SU-DHL-6 (cell line): ENCODE data around the gene NPTX2.

Experiments used
- H2AFZ ChIP-seq: fragments of 200-600 bp; sonication (generic); 2 replicates; pipeline ENCODE4 v1.6.1; 2014; ENCODE audit warnings: low read depth, mild to moderate bottlenecking, moderate library complexity, mixed read lengths, antibody characterized with exemption, low read length; ENCODE audit not compliant: severe bottlenecking
- H3F3A ChIP-seq: fragments of 200-600 bp; shearing (Covaris generic); 2 replicates; pipeline ENCODE4 v1.6.0; 2016; ENCODE audit warnings: antibody characterized with exemption, mild to moderate bottlenecking; ENCODE audit not compliant: insufficient read depth
- H3K27ac ChIP-seq: fragments of 200-600 bp; sonication (generic); 2 replicates; pipeline ENCODE4 v1.5.1; 2016; ENCODE audit warnings: low read depth, mild to moderate bottlenecking, low read length, moderate library complexity, mixed read lengths
- H3K27me3 ChIP-seq: fragments of 200-600 bp; sonication (generic), shearing (Covaris generic); 2 replicates; pipeline ENCODE4 v1.6.0; 2014; ENCODE audit warnings: mild to moderate bottlenecking, low read length
- H3K36me3 ChIP-seq: fragments of 200-600 bp; sonication (generic); 2 replicates; pipeline ENCODE4 v1.6.1; 2014; ENCODE audit warnings: mild to moderate bottlenecking, low read length, mixed read lengths
- H3K4me2 ChIP-seq: fragments of 300-600, 200-600 bp; shearing (Covaris generic), sonication (generic); 2 replicates; pipeline ENCODE4 v1.6.0; 2014; ENCODE audit warnings: low read length, low read depth, mild to moderate bottlenecking; ENCODE audit not compliant: poor library complexity, severe bottlenecking
- H3K4me3 ChIP-seq: fragments of 200-600 bp; sonication (generic); 2 replicates; pipeline ENCODE4 v1.5.1; 2014; ENCODE audit warnings: antibody characterized with exemption, low read length, mild to moderate bottlenecking, mixed read lengths; ENCODE audit not compliant: insufficient read depth, poor library complexity, severe bottlenecking
- H3K79me2 ChIP-seq: fragments of 200-600 bp; sonication (generic); 2 replicates; pipeline ENCODE4 v1.6.1; 2014; ENCODE audit warnings: mild to moderate bottlenecking, low read length, moderate library complexity; ENCODE audit not compliant: insufficient read depth
- H3K9ac ChIP-seq: fragments of 200-600 bp; sonication (generic); 2 replicates; pipeline ENCODE4 v1.7.0; 2014; ENCODE audit warnings: mild to moderate bottlenecking, low read length
- H3K9me2 ChIP-seq: fragments of 200-600 bp; sonication (generic); replicated peaks from 2 replicates; pipeline ENCODE4 v1.6.1; 2014; ENCODE audit warnings: low read length; ENCODE audit not compliant: insufficient read depth
- H3K9me3 ChIP-seq: fragments of 200-600 bp; sonication (generic); 2 replicates; pipeline ENCODE4 v1.6.1; 2014; ENCODE audit warnings: low read length, mixed read lengths; ENCODE audit not compliant: insufficient read depth
- H4K20me1 ChIP-seq: fragments of 200-600 bp; sonication (generic); 2 replicates; pipeline ENCODE4 v1.6.1; 2014; ENCODE audit warnings: low read depth, mild to moderate bottlenecking, antibody characterized with exemption, low read length, moderate library complexity, mixed read lengths
- EZH2phosphoT487 ChIP-seq: fragments of 200-600 bp; sonication (generic), shearing (Covaris generic); conservative IDR thresholded peaks from 2 replicates; pipeline ENCODE4 v1.6.1; 2018; ENCODE audit warnings: mild to moderate bottlenecking, antibody characterized with exemption, low read length, moderate library complexity, mixed read lengths
- TF ChIP-seq, protein P1 (sequence below): fragments of 200-600 bp; sonication (generic); IDR thresholded peaks from one replicate; pipeline ENCODE4 v1.5.1; 2017; ENCODE audit warnings: antibody characterized with exemption, mild to moderate bottlenecking, low read length, moderate library complexity; ENCODE audit not compliant: insufficient read depth, poor library complexity, severe bottlenecking

Gene NPTX2

DNA sequence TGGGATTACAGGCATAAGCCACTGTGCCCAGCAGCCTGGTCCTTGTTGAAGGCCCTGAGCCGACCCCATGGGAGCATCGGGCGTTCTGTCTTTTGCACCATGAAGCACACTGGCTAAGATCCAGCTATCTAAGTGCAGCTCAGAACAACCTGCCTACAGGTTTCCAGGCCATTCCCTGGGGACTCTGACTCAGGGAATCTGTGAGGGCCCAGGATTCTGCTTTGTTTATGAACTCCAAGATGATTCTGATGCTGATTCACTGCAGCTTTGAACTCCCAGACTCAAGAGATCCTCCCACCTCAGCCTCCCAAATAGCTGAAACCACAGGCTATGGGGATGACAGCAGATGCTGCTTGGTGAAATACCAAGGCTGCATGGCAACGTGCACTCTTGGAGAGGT, 30.2 kb downstream of the NPTX2 start:
- Histone ChIP-seq H3F3A (peaks cover 4% of the 10 kb centered on the region; the same call in 1 of the 2 replicates), H3K9ac (no peak overlapping the region), H3K79me2 (no peaks in the 10 kb centered on the region), H3K27me3 (no peaks in the 10 kb centered on the region), H3K4me2 (no peak overlapping the region), H3K36me3 (no peaks in the 10 kb centered on the region), H3K9me2 (no peaks in the 10 kb centered on the region), H3K9me3 (no peaks in the 10 kb centered on the region), H3K27ac (no peak overlapping the region), H2AFZ (no peak overlapping the region), H3K4me3 (no peak overlapping the region), H4K20me1 (no peaks in the 10 kb centered on the region)
- TF ChIP-seq EZH2phosphoT487 = no peak
- TF ChIP-seq, protein P1, sequence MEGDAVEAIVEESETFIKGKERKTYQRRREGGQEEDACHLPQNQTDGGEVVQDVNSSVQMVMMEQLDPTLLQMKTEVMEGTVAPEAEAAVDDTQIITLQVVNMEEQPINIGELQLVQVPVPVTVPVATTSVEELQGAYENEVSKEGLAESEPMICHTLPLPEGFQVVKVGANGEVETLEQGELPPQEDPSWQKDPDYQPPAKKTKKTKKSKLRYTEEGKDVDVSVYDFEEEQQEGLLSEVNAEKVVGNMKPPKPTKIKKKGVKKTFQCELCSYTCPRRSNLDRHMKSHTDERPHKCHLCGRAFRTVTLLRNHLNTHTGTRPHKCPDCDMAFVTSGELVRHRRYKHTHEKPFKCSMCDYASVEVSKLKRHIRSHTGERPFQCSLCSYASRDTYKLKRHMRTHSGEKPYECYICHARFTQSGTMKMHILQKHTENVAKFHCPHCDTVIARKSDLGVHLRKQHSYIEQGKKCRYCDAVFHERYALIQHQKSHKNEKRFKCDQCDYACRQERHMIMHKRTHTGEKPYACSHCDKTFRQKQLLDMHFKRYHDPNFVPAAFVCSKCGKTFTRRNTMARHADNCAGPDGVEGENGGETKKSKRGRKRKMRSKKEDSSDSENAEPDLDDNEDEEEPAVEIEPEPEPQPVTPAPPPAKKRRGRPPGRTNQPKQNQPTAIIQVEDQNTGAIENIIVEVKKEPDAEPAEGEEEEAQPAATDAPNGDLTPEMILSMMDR = no peak

DNA sequence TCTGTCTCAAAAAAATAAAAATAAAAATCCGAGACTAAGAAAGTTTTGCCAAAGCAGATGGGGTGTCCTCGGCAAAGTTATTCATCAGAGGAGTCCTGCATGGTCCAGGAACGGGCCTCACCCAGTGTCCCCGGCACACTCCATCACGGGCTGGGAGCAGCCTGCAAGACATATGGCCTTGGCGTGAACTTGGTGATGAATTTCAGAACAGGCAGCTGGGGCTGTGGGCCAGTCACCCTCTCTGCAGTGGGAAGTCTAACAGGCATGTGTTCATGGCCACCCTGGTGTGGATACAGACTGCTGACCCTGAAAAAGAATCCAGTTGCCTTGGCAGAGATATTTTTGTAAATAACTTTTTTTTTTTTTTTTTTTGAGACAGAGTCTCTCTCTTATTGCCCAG, 34.7 kb downstream of the NPTX2 start:
- H2AFZ ChIP-seq = no peak overlapping the region
- peaks cover 17% of the 10 kb centered on the region; the same call in 1 of the 2 replicates for H3K9me3 ChIP-seq
- H3K79me2 ChIP-seq = no peaks in the 10 kb centered on the region
- no peak overlapping the region for H3K4me3 ChIP-seq
- no peak overlapping the region for H3K27ac ChIP-seq
- no peaks in the 10 kb centered on the region for H3K9me2 ChIP-seq
- H3K9ac ChIP-seq = no peak overlapping the region
- H4K20me1 ChIP-seq = no peaks in the 10 kb centered on the region
- no peak overlapping the region for H3K4me2 ChIP-seq
- no peaks in the 10 kb centered on the region for H3K27me3 ChIP-seq
- TF ChIP-seq, protein P1 = no peak
- no peak for TF ChIP-seq EZH2phosphoT487
- no peaks in the 10 kb centered on the region for H3K36me3 ChIP-seq
- no peaks in the 10 kb centered on the region for H3F3A ChIP-seq

DNA sequence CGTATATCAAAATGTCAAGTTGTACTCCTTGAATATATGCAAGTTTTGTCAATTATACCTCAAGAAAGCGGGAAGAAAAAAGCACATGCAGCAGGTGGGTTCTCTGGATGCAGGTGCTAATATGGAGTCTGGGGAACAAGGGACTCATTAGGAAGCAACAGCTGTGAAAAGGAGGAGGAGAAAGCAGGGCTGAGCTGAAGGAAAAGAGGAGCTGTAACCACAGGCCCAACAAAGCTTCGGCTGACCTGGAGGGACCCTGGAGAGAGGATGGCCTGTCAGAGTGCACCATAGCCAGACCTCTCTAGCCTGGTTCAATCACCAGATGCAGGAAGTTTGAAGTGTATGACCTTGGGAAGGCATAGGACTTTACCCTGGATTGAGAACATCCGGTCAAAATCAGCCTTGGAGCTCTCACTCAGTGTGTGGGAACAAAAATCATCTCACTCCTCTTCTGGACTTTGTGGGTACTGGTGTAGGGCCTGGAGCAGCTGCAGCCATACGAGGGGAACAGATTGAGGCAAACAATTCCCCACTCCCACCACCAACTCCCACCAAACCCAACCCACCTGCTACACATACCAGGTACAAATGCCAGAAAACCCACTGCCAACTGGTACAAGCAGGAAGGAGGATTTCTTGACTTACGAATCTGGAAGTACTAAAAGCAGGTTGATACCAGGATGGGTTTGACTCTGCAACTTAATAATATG, 36.7 kb downstream of the NPTX2 start:
- Histone ChIP-seq H3F3A (no peaks in the 10 kb centered on the region), H3K79me2 (no peaks in the 10 kb centered on the region), H3K27me3 (no peaks in the 10 kb centered on the region), H4K20me1 (no peaks in the 10 kb centered on the region), H3K9me2 (no peaks in the 10 kb centered on the region), H3K36me3 (no peaks in the 10 kb centered on the region), H3K9me3 (peaks cover 17% of the 10 kb centered on the region; the same call in 1 of the 2 replicates), H3K4me2 (no peak overlapping the region), H3K4me3 (no peak overlapping the region), H2AFZ (no peak overlapping the region), H3K27ac (no peak overlapping the region), H3K9ac (no peak overlapping the region)
- TF ChIP-seq, protein P1 = no peak
- no peak for TF ChIP-seq EZH2phosphoT487
